GM12878 (cell line): ENCODE results near the gene SEM1.

ENCODE experiments used
- CTCF ChIP-seq, 3 experiments: IDR thresholded peaks in 2 of 3; conservative IDR thresholded peaks in 1 of 3; 2 replicates each; pipeline ENCODE4 v1.5.1; 2011; ENCODE audit warnings: low read depth in 3 of 3, low read length in 3 of 3, mild to moderate bottlenecking in 3 of 3, control low read depth in 2 of 3, moderate library complexity in 2 of 3, inconsistent platforms in 1 of 3, mixed read lengths in 1 of 3; ENCODE audit not compliant: control insufficient read depth in 2 of 3, insufficient read depth in 1 of 3; ENCODE audit errors: extremely low read depth in 1 of 3
- EP300 ChIP-seq, 2 experiments: fragments of 150-350 bp in 1 of 2; IDR thresholded peaks; 2 replicates each; pipeline ENCODE4 v1.6.1; 2011 to 2012; ENCODE audit warnings: low read depth in 2 of 2, low read length in 2 of 2, borderline replicate concordance in 1 of 2, improper control_type of control experiment in 1 of 2, inconsistent platforms in 1 of 2; ENCODE audit not compliant: control insufficient read depth in 1 of 2
- HCFC1 ChIP-seq: fragments of 150-350 bp; IDR thresholded peaks from 2 replicates; pipeline ENCODE4 v1.6.1; 2014; ENCODE audit warnings: low read length
- MAX ChIP-seq: IDR thresholded peaks from 2 replicates; pipeline ENCODE4 v1.6.1; 2012; ENCODE audit warnings: low read depth, low read length, improper control_type of control experiment
- MEF2B ChIP-seq: fragments of 450-650 bp; IDR thresholded peaks from 2 replicates; pipeline ENCODE4 v1.6.1; 2018; ENCODE audit warnings: mild to moderate bottlenecking, moderate library complexity; ENCODE audit not compliant: partially characterized antibody, poor library complexity, severe bottlenecking
- MTA3 ChIP-seq: IDR thresholded peaks from 2 replicates; pipeline ENCODE4 v1.6.1; 2012; ENCODE audit warnings: low read length, inconsistent platforms, borderline replicate concordance
- MYC ChIP-seq: IDR thresholded peaks from 2 replicates; pipeline ENCODE4 v1.6.1; 2011; ENCODE audit warnings: mild to moderate bottlenecking, low read length, moderate library complexity, inconsistent platforms; ENCODE audit not compliant: insufficient read depth, insufficient replicate concordance, insufficient read length, severe bottlenecking
- PAX8 ChIP-seq: fragments of 450-650 bp; IDR thresholded peaks from 2 replicates; pipeline ENCODE4 v1.6.1; 2017; ENCODE audit warnings: mild to moderate bottlenecking, moderate library complexity
- POLR2A ChIP-seq: IDR thresholded peaks from 2 replicates; pipeline ENCODE4 v1.6.1; 2011; ENCODE audit warnings: low read depth, mild to moderate bottlenecking, low read length
- POLR2AphosphoS5 ChIP-seq: IDR thresholded peaks from 2 replicates; pipeline ENCODE4 v1.6.1; 2011; ENCODE audit warnings: mild to moderate bottlenecking, low read length, inconsistent platforms
- SIN3A ChIP-seq: IDR thresholded peaks from 2 replicates; pipeline ENCODE4 v1.6.1; 2012; ENCODE audit warnings: low read depth, low read length, improper control_type of control experiment
- STAT1 ChIP-seq: fragments of 450-650 bp; conservative IDR thresholded peaks from 2 replicates; pipeline ENCODE4 v1.6.1; 2014; ENCODE audit warnings: antibody characterized with exemption, mild to moderate bottlenecking
- TAF1 ChIP-seq: IDR thresholded peaks from 2 replicates; pipeline ENCODE4 v1.6.1; 2011; ENCODE audit warnings: mild to moderate bottlenecking, low read depth, low read length, borderline replicate concordance
- ZNF24 ChIP-seq: fragments of 450-650 bp; IDR thresholded peaks from 2 replicates; pipeline ENCODE4 v1.6.1; 2017; ENCODE audit warnings: antibody characterized with exemption, mild to moderate bottlenecking

GRCh38 chr7:96663457-96663856 is 46.2 kb downstream of the SEM1 start:
- no peak for TF ChIP-seq CTCF (IDR thresholded peaks at IDR 0.05 in 2 of 3, conservative IDR thresholded peaks at IDR 0.05 in 1 of 3; ENCODE audit: control insufficient read depth in 2 of 3, extremely low read depth in 1 of 3, insufficient read depth in 1 of 3, low read depth in 3 of 3, low read length in 3 of 3)
- TF ChIP-seq MEF2B: no peak
- no peak for TF ChIP-seq TAF1
- TF ChIP-seq MTA3: no peak
- TF ChIP-seq MYC: no peak
- TF ChIP-seq EP300 (IDR thresholded peaks at IDR 0.05; ENCODE audit: borderline replicate concordance in 1 of 2, control insufficient read depth in 1 of 2, low read depth in 2 of 2, low read length in 2 of 2): no peak
- no peak for TF ChIP-seq POLR2AphosphoS5
- no peak for TF ChIP-seq SIN3A
- no peak for TF ChIP-seq ZNF24
- no peak for TF ChIP-seq STAT1
- no peak for TF ChIP-seq POLR2A
- no peak for TF ChIP-seq PAX8
- no peak for TF ChIP-seq MAX
- TF ChIP-seq HCFC1: no peak
